KMS-11 (cell line): ENCODE results near the gene JARID2.
"Not testable (repeated sequence)": the region's sequence is repeated elsewhere in the genome, so short reads cannot be mapped to it uniquely, and the experiment has no call there.

ENCODE experiments used
- H2AFZ ChIP-seq: fragments of 200-600 bp; sonication (generic); 2 replicates; pipeline ENCODE4 v1.6.1; 2016; ENCODE audit warnings: antibody characterized with exemption, mixed run types, low read depth
- H3K27ac ChIP-seq: fragments of 200-600 bp; sonication (generic); 2 replicates; pipeline ENCODE4 v1.6.1; 2016; ENCODE audit warnings: mild to moderate bottlenecking, mixed run types
- H3K27me3 ChIP-seq: fragments of 200-600 bp; sonication (generic); 2 replicates; pipeline ENCODE4 v1.6.1; 2017; ENCODE audit warnings: mild to moderate bottlenecking, low read depth, mixed run types, moderate library complexity; ENCODE audit not compliant: insufficient read depth
- H3K36me3 ChIP-seq: fragments of 200-600 bp; sonication (generic); 2 replicates; pipeline ENCODE4 v1.6.1; 2017; ENCODE audit warnings: mild to moderate bottlenecking, mixed run types; ENCODE audit not compliant: insufficient read depth
- H3K4me1 ChIP-seq: fragments of 200-600 bp; sonication (generic); 2 replicates; pipeline ENCODE4 v1.6.1; 2016; ENCODE audit warnings: mild to moderate bottlenecking, low read depth, mixed run types; ENCODE audit not compliant: poor library complexity, severe bottlenecking
- H3K4me2 ChIP-seq: fragments of 200-600 bp; sonication (generic); 2 replicates; pipeline ENCODE4 v1.7.0; 2016; ENCODE audit warnings: mild to moderate bottlenecking, mixed run types
- H3K4me3 ChIP-seq: fragments of 200-600 bp; sonication (generic); IDR thresholded peaks from 2 replicates; pipeline ENCODE4 v1.6.1; 2017; ENCODE audit warnings: low read depth, low read length, mixed read lengths; ENCODE audit not compliant: insufficient read depth
- H3K79me2 ChIP-seq: fragments of 200-600 bp; sonication (generic); 2 replicates; pipeline ENCODE4 v1.6.1; 2016; ENCODE audit warnings: low read depth, mixed run types; ENCODE audit not compliant: insufficient read depth
- H3K9ac ChIP-seq: fragments of 200-600 bp; sonication (generic); 2 replicates; pipeline ENCODE4 v1.6.1; 2016; ENCODE audit warnings: mild to moderate bottlenecking, mixed run types
- H4K20me1 ChIP-seq: fragments of 200-600 bp; sonication (generic); 2 replicates; pipeline ENCODE4 v1.6.1; 2016; ENCODE audit warnings: mild to moderate bottlenecking, mixed run types; ENCODE audit not compliant: insufficient read depth
- TF ChIP-seq, protein P1 (sequence below): fragments of 200-600 bp; sonication (generic); conservative IDR thresholded peaks from 2 replicates; pipeline ENCODE4 v1.6.1; 2017; ENCODE audit warnings: low read depth, mild to moderate bottlenecking, antibody characterized with exemption, low read length, moderate library complexity, mixed read lengths

JARID2 gene

DNA sequence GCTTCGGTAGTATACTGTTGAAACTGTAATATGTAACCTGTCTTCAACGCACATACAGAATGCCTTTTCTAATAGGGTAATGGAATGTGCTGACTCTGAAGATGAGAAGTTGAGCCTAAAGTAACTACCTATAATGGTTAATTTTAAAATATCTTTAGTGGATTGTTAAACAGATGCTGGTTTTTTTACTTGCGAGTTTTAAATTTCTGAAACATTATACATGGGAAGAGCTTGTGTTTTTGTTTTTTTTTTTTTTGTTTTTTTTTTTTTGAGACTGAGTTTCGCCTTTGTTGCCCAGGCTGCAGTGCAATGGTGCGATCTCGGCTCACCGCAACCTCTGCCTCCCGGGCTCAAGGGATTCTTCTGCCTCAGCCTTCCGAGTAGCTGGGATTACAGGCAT lies 166.9 kb downstream of the JARID2 start:
- Histone ChIP-seq H3K4me3 (no peak overlapping the region), H3K36me3 (no peaks in the 10 kb centered on the region), H3K27ac (no peak overlapping the region), H3K79me2 (no peaks in the 10 kb centered on the region; the same call in 1 of the 2 replicates), H3K9ac (no peak overlapping the region), H3K27me3 (no peaks in the 10 kb centered on the region), H3K4me1 (peaks cover 5% of the 10 kb centered on the region), H4K20me1 (no peaks in the 10 kb centered on the region), H2AFZ (no peak overlapping the region), H3K4me2 (no peak overlapping the region)
- TF ChIP-seq, protein P1, sequence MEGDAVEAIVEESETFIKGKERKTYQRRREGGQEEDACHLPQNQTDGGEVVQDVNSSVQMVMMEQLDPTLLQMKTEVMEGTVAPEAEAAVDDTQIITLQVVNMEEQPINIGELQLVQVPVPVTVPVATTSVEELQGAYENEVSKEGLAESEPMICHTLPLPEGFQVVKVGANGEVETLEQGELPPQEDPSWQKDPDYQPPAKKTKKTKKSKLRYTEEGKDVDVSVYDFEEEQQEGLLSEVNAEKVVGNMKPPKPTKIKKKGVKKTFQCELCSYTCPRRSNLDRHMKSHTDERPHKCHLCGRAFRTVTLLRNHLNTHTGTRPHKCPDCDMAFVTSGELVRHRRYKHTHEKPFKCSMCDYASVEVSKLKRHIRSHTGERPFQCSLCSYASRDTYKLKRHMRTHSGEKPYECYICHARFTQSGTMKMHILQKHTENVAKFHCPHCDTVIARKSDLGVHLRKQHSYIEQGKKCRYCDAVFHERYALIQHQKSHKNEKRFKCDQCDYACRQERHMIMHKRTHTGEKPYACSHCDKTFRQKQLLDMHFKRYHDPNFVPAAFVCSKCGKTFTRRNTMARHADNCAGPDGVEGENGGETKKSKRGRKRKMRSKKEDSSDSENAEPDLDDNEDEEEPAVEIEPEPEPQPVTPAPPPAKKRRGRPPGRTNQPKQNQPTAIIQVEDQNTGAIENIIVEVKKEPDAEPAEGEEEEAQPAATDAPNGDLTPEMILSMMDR, result no peak

DNA sequence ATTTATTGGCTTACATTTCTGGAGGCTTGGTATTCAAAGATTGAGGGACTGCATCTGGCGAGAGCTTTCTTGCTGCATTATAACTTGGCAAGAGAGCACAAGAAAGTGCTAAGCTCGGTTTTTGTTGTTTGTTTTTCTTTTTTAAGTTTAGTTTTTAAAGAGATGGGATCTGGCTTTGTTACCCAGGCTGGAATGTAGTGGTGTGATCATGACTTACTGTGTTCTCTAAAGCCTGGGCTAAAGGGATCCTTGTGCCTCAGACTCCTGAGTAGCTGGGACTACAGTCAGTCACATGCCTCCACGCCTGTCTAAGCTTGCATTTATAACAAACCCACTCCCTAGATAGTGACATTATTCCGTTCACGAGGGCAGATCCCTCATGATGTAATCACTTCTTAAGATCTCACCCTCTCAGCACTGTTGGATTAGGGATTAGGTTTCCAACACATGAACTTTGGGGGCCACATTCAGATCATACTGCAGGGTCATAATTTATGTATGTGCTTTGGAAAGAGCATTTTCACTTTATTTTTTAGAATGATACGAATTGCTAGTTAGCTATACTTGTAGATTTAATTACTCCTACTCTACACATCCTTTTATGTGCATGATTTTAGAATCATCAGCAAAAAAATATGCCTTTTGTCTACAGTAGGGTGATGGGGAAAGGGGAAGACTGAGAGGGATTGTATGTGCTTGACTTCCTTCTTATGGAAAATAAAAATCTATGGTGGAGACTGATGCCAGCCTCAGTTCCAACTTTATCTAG lies 167.8 kb downstream of the JARID2 start:
- Histone ChIP-seq H3K4me2 (no peak overlapping the region), H2AFZ (no peak overlapping the region), H3K27ac (no peak overlapping the region), H3K27me3 (no peaks in the 10 kb centered on the region), H3K4me1 (peaks cover 5% of the 10 kb centered on the region), H3K36me3 (no peaks in the 10 kb centered on the region), H4K20me1 (no peaks in the 10 kb centered on the region), H3K4me3 (no peak overlapping the region), H3K79me2 (no peaks in the 10 kb centered on the region; the same call in 1 of the 2 replicates), H3K9ac (no peak overlapping the region)
- TF ChIP-seq, protein P1, result no peak

DNA sequence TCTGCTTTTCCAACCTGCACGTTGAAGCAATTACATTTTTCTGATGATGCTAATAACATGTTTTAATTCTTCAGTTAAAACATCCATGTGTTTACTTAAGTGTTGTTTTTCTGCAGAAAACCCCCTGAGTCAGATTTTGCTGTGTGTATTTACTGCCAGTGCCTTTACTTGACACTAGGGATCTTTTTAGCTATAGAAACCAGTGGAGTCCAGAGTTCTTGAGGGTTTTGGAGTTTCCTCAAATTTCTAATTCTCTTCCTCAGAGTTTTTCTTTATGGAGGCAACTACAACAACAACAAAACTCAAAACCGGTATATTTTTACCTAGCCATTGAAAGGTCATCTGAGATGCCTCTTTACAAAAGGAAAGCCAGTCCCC lies 168.4 kb downstream of the JARID2 start:
- H3K27me3 ChIP-seq, result no peaks in the 10 kb centered on the region
- no peaks in the 10 kb centered on the region for H4K20me1 ChIP-seq
- no peak overlapping the region for H3K27ac ChIP-seq
- no peak overlapping the region for H3K4me3 ChIP-seq
- H2AFZ ChIP-seq, result no peak overlapping the region
- H3K36me3 ChIP-seq, result no peaks in the 10 kb centered on the region
- H3K9ac ChIP-seq, result no peak overlapping the region
- TF ChIP-seq, protein P1, result no peak
- H3K79me2 ChIP-seq, result no peaks in the 10 kb centered on the region; the same call in 1 of the 2 replicates
- peaks cover 5% of the 10 kb centered on the region for H3K4me1 ChIP-seq
- H3K4me2 ChIP-seq, result no peak overlapping the region

DNA sequence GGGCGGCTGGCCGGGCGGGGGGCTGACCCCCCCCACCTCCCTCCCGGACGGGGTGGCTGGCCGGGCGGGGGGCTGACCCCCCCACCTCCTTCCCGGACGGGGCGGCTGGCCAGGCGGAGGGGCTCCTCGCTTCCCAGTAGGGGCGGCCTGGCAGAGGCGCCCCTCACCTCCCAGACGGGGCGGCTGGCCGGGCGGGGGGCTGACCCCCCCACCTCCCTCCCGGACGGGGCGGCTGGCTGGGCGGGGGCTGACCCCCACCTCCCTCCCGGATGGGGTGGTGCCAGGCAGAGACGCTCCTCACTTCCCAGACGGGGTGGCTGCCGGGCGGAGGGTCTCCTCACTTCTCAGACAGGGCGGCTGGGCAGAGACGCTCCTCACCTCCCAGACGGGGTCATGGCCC lies 169.8 kb downstream of the JARID2 start:
- H2AFZ ChIP-seq, H3K36me3 ChIP-seq, H3K79me2 ChIP-seq, H3K9ac ChIP-seq, H3K4me1 ChIP-seq, H3K4me3 ChIP-seq, H4K20me1 ChIP-seq, H3K27ac ChIP-seq, H3K4me2 ChIP-seq, H3K27me3 ChIP-seq: not testable (repeated sequence)

DNA sequence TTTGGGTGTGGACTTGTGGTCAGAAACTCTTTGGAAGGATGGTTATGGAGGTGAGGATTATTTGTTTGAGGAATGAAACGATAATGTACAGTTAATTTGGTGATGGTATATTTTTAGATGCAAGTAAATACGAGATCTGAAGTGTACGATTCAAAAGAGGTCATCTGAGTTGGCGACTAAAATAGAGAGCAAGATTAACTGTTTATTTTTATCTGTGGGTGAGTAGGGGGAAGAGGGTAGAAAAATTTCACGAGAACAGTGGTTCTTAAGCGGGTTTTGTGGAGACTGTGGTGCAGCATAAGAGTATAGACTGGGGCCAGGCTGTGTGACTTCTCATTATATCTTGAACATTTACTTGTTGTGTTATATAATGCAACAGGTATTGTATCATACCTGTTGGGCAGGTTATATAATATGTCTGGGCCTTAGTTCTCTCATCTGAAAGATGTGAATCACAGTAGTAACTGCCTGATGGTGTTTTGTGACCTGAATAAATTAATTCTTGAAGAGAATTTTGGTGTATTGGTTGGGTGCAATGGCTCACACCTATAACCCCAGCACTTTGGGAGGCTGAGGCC lies 171.2 kb downstream of the JARID2 start:
- Histone ChIP-seq H4K20me1 (no peaks in the 10 kb centered on the region), H3K4me2 (no peak overlapping the region), H3K27ac (no peak overlapping the region), H3K9ac (no peak overlapping the region), H3K36me3 (no peaks in the 10 kb centered on the region), H3K79me2 (no peaks in the 10 kb centered on the region), H2AFZ (no peak overlapping the region), H3K27me3 (no peaks in the 10 kb centered on the region), H3K4me3 (no peak overlapping the region), H3K4me1 (no peaks in the 10 kb centered on the region)
- TF ChIP-seq, protein P1, result no peak
